HG03135 (cell line): ENCODE measurements around the gene ALDH4A1.

Experiments used
- ATAC-seq: cut with Tn5 transposase; IDR thresholded peaks from one replicate; pipeline ENCODE4 v1.9.1; 2021; ENCODE audit warnings: mild to moderate bottlenecking, moderate library complexity; ENCODE audit not compliant: unreplicated experiment

The ALDH4A1 gene

DNA sequence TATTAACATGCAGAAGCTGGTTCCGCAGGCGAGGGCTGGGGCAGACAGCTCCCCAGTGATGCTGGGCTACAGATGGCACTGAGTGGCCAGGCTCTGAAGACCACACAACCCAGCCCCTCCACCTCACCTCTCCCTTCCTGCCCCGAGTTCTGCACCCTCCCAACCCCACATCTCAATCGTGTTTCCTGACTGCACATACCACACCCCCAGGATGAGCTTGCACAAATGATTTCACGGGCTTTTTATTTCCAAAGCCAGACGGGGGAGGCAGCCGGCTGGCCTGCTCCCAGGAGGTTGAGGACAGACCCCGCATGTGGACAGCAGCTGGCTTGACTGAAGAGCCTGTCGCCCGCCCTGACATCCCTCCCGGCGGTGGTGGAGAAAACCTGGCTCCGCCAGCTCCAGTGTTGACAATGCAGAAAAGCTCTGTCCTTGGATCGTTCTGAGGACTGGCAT, 21.4 kb upstream of the ALDH4A1 start:
- no peak for ATAC-seq

GRCh38 chr1:18922848-18923755, 20.7 kb upstream of the ALDH4A1 start:
- ATAC-seq: no peak

DNA sequence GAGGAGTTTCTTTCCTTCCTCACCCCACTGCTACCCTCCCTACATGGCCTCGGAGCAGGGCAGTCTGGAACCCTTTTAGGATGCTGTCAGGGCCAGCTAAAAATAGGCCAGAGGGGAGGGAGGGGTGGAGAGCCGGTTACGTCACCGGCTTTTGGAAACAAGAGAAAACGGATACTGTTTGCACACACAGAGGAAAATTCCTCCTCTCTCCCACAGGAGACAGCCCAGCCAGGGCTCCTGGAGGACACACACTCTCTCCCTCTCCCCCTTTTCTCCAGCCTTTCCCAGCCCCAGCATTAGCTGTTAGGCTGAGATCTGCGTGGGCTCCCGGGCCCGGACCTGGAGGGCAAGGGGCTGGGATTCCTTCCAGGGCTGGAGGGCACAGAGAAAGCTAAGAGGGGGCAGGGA, 20.0 kb upstream of the ALDH4A1 start:
- no peak for ATAC-seq

DNA sequence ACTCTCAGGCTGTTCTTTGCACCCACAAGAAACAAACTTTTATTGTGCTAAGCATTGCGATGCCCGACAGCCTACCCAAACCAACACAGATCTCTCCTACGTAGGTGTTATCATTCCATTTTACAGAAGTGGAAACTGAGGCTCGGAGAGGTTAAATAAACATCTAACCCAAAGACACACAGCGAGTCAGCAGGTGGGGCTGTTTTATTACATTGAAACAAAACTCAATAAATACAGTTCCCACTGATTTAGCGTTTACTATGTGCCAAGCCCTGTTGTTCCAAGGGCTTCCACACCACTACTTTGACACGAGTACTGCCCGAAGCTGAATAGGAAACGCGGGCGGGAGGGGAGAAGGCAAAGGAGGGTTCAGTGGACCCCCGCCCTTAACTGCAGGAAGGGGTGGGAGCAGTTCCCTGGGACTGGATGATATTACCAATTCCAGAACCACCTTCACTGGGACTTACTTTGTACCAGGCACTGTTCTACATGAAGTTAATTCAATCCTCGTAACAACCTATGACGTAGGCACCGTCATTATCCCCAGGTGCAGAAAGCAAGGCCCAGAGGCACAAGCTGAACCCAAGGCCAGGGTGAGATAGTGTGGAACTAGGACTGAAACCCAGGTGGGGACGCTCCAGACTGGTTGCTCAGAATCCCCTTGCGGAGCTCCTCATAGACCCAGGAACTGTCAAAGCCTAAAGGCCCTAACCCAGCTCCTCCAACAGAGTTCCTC, 19.3 kb upstream of the ALDH4A1 start:
- no peak for ATAC-seq

- no peak for ATAC-seq
Observed at GRCh38 chr1:18920931-18921330, 18.6 kb upstream of the ALDH4A1 start.

DNA sequence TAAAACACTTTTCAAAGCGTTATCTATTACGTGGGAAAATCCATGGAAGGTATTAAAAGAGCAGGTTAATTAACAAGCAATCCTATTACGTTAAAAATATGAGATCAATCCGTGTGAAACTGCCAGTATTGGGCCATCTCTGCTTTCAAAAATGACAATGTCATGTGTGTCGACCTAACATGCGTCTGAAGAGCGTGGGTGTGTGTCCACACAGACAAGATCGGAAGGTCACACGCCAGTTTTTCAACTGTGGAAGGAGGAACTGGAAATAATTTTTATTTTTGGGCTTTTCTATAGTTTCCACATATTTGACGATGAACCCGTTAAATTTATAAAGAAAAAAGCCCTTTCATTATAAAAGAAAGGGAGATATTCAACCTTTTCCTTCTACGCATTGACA, 17.6 kb upstream of the ALDH4A1 start:
- ATAC-seq: no peak

DNA sequence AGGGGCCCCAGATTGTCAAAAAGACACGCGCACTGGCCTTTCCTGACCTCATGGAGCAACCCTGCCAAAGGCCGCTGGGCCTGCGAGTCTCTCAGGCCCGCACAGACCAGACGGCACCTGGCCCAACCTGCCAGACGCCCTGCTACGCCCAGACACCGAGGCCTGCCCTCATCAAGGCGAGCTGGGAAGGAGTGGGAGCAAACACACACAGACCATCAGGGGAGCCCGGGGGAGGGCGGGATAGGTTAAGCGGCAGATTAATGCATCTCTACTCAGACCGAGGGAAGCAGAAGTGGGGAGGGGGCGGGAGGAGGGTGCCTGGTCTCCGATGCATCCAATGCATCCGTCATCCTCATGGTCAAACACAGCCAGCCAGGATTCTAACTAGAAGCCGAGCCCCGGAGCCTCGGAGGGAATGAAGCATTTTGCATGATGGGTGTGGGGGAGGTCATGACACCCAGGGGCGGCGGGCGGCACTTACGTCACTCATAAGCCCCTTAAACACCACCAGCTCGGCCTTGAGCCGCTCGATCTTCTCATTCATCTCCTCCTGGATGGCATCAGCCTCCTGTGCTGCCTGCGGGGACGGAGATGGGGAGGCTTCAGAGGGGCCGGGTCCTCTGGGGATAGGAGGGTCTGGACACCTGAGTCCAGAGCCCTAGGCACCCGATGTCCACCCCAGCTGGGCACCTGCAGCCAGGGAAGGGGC, 17.0 kb upstream of the ALDH4A1 start:
- no peak for ATAC-seq

- ATAC-seq: no peak
Observed at GRCh38 chr1:18918417-18918816, 16.1 kb upstream of the ALDH4A1 start.

DNA sequence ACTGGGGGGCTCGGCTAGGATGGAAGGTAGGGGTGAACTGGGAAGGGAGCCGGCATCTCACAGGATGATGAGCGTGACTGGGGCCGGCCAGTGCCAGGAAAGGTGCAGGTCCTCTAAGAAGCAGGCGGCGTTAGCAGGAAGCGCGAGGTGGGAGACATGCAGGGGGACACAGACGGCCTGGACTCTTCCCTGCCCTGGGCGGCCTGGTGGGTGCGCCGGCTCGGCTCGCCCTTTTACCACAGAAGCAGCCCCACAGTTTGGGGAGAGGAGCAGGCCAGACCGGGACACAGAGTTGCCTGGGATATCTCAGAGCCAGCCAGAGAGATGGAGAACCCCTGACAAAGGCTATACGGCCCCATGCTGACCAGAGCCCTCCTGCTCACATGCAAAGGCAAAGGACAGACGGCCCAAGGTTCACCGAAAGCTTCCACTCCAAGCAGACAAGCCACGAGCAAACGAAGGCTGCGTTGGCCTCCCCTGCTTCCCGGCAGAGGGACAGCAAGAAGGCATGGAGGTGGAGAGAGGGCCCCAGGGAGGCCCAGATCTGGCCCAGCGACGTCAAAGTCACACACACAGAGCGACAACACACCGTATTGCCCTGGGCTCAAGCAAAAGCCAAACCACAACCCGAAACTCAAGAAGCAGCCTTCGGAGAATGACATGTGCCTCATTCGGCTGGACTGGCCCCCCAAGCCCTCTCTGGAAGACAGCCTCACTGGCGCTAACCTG, 14.9 kb upstream of the ALDH4A1 start:
- no peak for ATAC-seq

DNA sequence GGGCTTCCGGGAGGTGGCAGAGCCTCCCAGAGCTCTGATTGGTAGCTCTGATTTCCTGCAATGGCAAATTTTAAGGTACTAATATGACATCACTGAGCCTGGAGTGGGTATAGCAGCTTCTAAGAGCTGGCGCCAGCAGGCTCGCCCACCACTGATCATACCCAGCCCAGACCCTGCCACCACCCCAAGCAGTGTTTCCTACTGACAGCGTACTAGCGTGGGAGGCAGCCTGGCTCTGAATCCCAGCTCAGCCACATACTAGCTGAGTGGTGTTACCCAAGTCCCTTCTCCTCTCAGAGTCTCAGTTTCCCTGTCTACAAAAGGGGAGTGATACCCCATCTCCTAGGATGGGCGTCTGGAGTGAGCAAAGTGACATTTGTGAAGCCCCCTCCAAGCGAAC, 13.0 kb upstream of the ALDH4A1 start:
- ATAC-seq: no peak

- no peak for ATAC-seq
Observed at GRCh38 chr1:18913065-18913835, 10.9 kb upstream of the ALDH4A1 start.

DNA sequence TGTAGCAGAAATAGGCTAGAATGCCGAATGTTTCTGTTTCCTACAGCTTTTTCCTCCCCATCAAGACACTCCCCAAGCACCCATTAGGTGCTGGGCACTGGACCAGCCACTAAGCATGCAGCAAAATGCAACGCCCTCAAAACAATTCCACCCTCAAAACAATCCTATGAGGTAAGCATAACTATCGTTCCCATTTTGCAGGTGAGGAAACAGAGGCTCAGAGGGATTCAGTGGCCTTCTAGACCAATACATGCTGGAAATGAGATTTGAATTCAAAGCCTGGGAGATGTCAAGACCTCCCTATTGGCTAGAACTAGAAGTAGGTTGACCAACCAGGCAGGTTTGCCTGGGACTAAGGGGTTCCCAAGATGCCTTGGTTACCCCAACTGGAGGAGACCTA, 10.2 kb upstream of the ALDH4A1 start:
- no peak for ATAC-seq

DNA sequence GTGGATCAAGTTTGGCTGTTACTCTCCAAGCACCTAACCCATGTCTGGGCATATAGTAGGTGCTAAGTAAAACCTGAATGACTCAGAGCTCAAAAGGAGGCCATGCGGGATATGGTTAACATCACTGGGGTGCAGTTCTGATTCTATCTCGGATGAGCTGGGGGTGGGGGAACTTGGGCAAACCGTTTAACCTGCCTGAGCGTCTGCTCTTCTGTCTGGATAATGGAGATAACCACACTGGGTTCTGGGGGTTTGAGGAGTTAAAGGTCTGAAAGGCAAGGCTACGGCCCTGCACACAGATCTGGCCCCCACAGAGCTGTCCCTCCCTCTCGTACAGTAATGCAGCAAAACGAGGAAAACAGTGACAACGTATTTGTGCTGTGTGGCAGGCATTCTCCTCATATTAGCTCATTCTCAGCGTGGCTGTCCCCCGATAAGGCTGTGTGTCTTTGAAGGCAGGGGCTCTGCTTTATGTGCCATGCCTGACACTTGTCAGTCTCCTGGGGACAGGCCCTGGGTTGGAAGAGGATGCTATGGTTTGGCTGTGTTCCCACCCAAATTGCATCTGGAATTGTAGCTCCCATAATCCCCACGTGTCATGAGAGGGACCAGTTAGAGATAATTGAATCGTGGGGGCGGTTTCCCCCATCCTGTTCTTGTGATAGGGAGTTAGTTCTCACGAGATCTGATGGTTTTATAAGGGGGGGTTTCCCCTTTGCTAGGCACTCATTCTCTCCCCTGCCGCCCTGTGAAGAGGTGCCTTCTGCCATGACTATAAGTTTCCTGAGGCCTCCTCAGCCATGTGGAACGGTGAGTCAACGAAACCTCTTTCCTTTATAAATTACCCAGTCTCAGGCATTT, 6.8 kb upstream of the ALDH4A1 start:
- ATAC-seq: no peak

DNA sequence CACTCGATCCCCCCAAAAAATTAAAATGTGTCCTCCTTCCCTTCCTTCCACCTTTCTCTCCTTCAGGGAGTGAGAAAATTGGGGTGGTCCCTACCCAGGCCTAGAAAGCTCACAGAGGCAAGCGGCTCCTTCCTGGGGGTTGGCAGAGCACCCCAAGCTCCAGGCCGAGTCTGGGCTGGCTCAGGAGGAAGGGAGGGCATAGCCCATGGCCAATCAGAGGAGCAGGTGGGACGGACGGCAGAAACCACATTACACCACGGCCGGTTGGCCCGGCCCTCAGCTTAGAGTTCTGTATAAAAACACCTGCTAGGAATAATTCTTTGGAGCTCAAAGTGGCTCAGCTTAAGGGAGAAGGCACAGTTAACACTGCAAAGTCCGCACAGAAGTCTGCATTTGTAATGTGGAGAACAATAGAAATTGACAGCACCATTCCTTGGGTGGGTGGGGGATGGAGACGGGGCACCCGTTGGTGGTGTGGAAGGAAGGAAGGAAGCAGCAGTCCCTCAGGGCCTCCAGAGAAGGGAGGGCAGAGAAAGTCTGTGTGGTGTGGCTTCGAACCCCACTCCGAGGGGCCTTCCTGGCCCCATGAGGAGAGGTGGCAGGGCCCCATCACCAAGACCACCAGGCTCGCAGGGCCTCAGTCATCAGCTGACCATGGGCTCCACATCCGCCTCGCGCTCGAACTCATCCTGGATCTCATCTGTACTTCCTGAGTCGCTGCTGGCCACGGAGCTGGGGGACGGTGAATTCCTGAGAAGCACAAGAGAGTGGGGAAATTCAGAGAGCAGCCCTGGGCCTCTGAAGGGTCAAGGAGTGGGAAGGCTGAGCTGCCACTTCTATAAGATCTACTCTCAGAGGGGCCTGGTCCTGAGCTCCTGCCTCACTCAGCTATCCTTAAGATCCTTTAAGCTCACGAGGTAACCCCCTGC, 5.8 kb upstream of the ALDH4A1 start:
- no peak for ATAC-seq

DNA sequence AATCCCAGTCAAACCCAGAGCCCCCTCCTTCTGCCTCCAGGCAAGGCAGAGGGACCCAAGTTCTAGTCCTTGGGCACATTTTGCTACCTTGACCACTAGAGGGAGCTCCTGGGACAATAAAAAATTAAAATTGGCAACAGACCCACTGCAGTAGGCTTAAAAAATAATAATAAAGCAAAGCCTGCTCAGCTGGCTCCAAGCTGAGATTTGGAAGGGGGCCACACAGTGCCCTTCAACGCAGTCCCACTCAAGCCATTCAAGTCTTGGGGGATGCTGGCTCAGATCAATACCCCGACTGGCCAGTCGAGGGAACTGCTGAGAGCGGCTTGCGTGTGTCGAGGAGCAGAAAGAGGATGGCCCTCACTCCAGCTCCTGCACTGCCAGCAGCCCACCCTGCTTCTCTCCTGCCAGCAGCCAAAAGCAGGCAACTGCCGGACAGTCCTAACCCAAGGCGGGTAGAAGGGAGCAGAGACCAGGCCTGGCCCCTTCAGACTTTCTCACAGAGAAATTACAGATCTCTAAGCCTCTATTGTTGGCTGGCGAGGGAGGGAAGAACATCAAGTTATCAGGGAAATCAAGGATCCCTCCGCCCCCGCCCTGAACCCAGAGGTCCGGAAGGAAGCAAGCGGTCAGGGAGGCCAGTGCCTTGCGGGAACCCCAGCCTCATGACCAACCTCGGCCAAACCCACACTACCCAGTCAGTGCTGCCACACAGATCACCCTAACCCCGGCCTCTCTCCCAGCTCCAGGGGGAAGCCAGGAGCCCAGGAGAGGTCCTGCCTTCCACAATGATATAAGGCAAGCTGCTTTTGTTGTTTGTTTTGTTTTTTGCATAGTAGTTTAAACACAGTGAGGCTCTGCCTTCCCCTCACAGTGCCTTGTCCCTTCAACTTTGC, 4.9 kb upstream of the ALDH4A1 start:
- no peak for ATAC-seq

DNA sequence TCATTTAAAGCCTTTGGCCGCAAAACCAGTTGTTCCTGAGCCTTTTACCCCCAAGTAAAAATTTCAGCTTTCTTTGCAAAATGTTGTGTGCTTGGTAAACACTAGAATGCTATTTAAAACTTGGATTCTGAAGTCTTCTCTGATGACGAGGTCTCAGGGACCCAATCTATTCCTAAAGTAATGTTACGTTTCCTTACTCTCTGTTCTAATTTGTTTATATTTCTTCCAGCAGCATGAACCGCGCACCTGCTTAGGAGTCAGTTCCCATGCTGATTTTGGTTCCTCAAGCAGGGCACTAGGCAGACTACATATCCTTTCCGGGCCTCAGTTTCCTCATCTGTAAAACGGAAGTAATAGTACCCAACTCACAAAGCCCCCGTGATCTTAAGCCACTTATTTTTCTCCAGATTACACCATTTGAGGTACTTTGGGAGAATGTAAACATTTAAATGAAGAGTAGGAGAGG, 969 bp upstream of the ALDH4A1 start:
- no peak for ATAC-seq

DNA sequence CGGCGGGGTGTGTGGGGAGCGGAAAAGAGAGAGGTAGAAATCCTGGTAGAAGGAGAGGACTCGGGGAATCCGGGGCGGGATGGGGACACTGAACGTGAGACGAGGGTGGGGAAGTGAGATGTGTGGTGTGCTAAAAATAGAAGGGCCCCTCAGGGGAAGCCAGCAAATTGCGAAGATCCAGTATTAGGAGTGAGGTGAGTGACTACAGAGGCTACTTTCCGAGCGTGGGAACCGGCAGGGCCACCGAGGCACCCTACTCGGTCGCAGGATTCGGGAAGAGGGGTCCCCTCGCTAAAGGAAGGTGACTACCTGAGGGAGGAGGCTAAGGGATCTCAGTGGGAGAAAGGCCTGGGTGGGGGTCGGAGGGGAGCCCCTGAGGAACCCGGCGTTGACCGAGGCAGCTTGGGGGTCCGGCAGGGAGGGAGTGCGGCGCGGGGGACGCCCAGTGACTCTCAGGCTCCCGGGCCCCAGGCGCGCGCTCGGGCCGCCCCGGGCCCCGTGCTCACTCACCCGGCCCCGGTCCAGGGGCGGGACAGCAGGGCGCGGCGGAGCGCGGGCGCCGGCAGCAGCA, 318 bp downstream of the ALDH4A1 start:
- no peak for ATAC-seq
